Smooth muscle cell (in vitro differentiated cells): ENCODE data around the gene TUBB2B. TPM values are rescaled to one million over a fixed set of nuclear protein-coding genes. Genes with fewer than 3 reads are reported as not detected.

Source experiments
- DNase-seq: peaks from one replicate; lab custom pipeline; 2025; ENCODE audit not compliant: unreplicated experiment; lab: John Stamatoyannopoulos, UW
- H2AFZ ChIP-seq: fragments of 200-600 bp; sonication (generic); 2 replicates; pipeline ENCODE4 v1.6.0; 2016; ENCODE audit warnings: antibody characterized with exemption, low read depth, mild to moderate bottlenecking
- H3F3A ChIP-seq: fragments of 200-600 bp; sonication (generic); 2 replicates; pipeline ENCODE4 v1.6.0; 2017; ENCODE audit warnings: antibody characterized with exemption, low read depth
- H3K27ac ChIP-seq: fragments of 200-600 bp; sonication (generic); 2 replicates; pipeline ENCODE4 v1.5.1; 2016; ENCODE audit warnings: low read depth, mild to moderate bottlenecking
- H3K27me3 ChIP-seq: fragments of 200-600 bp; sonication (generic); 2 replicates; pipeline ENCODE4 v1.6.1; 2016; ENCODE audit warnings: low read depth, mild to moderate bottlenecking
- H3K36me3 ChIP-seq: fragments of 200-600 bp; sonication (generic); 2 replicates; pipeline ENCODE4 v1.5.1; 2016; ENCODE audit warnings: low read depth
- H3K4me1 ChIP-seq: fragments of 200-600 bp; sonication (generic); 2 replicates; pipeline ENCODE4 v1.5.1; 2016; ENCODE audit warnings: low read depth
- H3K4me2 ChIP-seq: fragments of 200-600 bp; sonication (generic); 2 replicates; pipeline ENCODE4 v1.6.0; 2016; ENCODE audit warnings: mild to moderate bottlenecking
- H3K4me3 ChIP-seq: fragments of 200-600 bp; sonication (generic); 2 replicates; pipeline ENCODE4 v1.5.1; 2016; ENCODE audit warnings: mild to moderate bottlenecking
- H3K79me2 ChIP-seq: fragments of 200-600 bp; sonication (generic); 2 replicates; pipeline ENCODE4 v1.6.0; 2016; ENCODE audit warnings: low read depth, mild to moderate bottlenecking
- H3K9ac ChIP-seq: fragments of 200-600 bp; sonication (generic); 2 replicates; pipeline ENCODE4 v1.6.0; 2016; ENCODE audit warnings: low read depth
- H3K9me3 ChIP-seq: fragments of 200-600 bp; sonication (generic); replicated peaks from 2 replicates; pipeline ENCODE4 v1.5.1; 2016; ENCODE audit warnings: low read depth
- H4K20me1 ChIP-seq: fragments of 200-600 bp; sonication (generic); 2 replicates; pipeline ENCODE4 v1.6.0; 2016; ENCODE audit warnings: low read depth
- WGBS: methylation state at CpG from one replicate; pipeline ENCODE4 v1.1.7; 2016; ENCODE audit warnings: low lambda C conversion rate; 5-methylcytosine and 5-hydroxymethylcytosine counted together
- polyA plus RNA-seq: library from polyadenylated mRNA; unstranded; fragments of >200 nt; fragmentation: Nextera tagmentation; extraction: Ambion mirVana; gene quantifications from 2 replicates; pipeline ENCODE4 v1.2.1, GENCODE V29; 2016
- total RNA-seq: library from RNA; depleted of rRNA; stranded (reverse); fragments of >200 nt; gene quantifications from 2 replicates; pipeline ENCODE4 v1.2.3, GENCODE V29; 2014
- TF ChIP-seq, protein P1 (sequence below): fragments of 200-600 bp; sonication (generic); IDR thresholded peaks from 2 replicates; pipeline ENCODE4 v1.5.1; 2017; ENCODE audit warnings: borderline replicate concordance, mild to moderate bottlenecking, antibody characterized with exemption; ENCODE audit not compliant: insufficient read depth, poor library complexity, severe bottlenecking

Gene TUBB2B
- total and polyA plus RNA-seq, 2 experiments from 2014 or later = 22.7 to 62.1 TPM

DNA sequence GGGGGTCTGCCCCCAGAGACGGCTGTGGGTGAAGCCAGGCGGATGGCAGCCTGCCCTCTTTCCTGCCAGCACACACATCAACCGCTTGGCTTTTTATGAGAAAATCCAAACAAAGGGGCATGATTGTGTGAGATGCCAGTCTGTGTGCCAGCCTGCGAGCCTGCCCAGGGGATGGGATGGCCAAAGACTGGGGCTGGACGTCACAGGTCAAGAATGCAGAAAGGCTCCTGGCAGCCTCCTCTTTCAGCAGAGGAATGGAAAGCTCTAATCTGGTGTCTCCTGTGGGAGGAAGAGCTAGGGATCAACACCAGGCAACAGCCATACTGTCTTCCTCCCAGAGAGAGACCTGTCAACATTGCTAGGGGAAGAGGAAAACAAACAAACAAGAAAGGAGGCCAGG lies 15.8 kb downstream of the TUBB2B start:
- Histone ChIP-seq H2AFZ (no peak overlapping the region), H3K4me1 (peaks cover 9% of the 10 kb centered on the region), H3F3A (peaks cover 29% of the 10 kb centered on the region), H4K20me1 (no peaks in the 10 kb centered on the region), H3K36me3 (no peaks in the 10 kb centered on the region), H3K79me2 (no peaks in the 10 kb centered on the region), H3K27me3 (no peaks in the 10 kb centered on the region), H3K9ac (peak overlapping the region; percentile 14), H3K27ac (no peak overlapping the region), H3K4me3 (no peak overlapping the region), H3K9me3 (no peaks in the 10 kb centered on the region), H3K4me2 (no peak overlapping the region)
- 75% methylated on average over 5 of the region's 5 CpGs for WGBS
- TF ChIP-seq, protein P1, sequence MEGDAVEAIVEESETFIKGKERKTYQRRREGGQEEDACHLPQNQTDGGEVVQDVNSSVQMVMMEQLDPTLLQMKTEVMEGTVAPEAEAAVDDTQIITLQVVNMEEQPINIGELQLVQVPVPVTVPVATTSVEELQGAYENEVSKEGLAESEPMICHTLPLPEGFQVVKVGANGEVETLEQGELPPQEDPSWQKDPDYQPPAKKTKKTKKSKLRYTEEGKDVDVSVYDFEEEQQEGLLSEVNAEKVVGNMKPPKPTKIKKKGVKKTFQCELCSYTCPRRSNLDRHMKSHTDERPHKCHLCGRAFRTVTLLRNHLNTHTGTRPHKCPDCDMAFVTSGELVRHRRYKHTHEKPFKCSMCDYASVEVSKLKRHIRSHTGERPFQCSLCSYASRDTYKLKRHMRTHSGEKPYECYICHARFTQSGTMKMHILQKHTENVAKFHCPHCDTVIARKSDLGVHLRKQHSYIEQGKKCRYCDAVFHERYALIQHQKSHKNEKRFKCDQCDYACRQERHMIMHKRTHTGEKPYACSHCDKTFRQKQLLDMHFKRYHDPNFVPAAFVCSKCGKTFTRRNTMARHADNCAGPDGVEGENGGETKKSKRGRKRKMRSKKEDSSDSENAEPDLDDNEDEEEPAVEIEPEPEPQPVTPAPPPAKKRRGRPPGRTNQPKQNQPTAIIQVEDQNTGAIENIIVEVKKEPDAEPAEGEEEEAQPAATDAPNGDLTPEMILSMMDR = no peak
- DNase-seq = no peak

GRCh38 chr6:3210024-3210610 lies 17.3 kb downstream of the TUBB2B start:
- peak overlapping the region; percentile 86 for H3K9ac ChIP-seq
- 86% methylated on average over 9 of the region's 9 CpGs for WGBS
- peaks cover 9% of the 10 kb centered on the region for H3K4me1 ChIP-seq
- peaks cover 29% of the 10 kb centered on the region for H3F3A ChIP-seq
- H2AFZ ChIP-seq = no peak overlapping the region
- no peaks in the 10 kb centered on the region for H4K20me1 ChIP-seq
- TF ChIP-seq, protein P1 = no peak
- no peak for DNase-seq
- H3K4me2 ChIP-seq = peak overlapping the region; percentile 8
- H3K9me3 ChIP-seq = no peaks in the 10 kb centered on the region
- H3K27me3 ChIP-seq = no peaks in the 10 kb centered on the region
- no peaks in the 10 kb centered on the region for H3K36me3 ChIP-seq
- H3K27ac ChIP-seq = peak overlapping the region; percentile 95
- no peaks in the 10 kb centered on the region for H3K79me2 ChIP-seq
- no peak overlapping the region for H3K4me3 ChIP-seq

GRCh38 chr6:3209114-3210023 lies 18.1 kb downstream of the TUBB2B start:
- TF ChIP-seq, protein P1 = no peak
- DNase-seq = peak; percentile 43
- H3F3A ChIP-seq = peaks cover 24% of the 10 kb centered on the region
- peaks cover 9% of the 10 kb centered on the region for H3K4me1 ChIP-seq
- H3K27me3 ChIP-seq = no peaks in the 10 kb centered on the region
- no peaks in the 10 kb centered on the region for H3K9me3 ChIP-seq
- peak overlapping the region; percentile 86 for H3K9ac ChIP-seq
- peak overlapping the region; percentile 95 for H3K27ac ChIP-seq
- no peaks in the 10 kb centered on the region for H3K36me3 ChIP-seq
- H4K20me1 ChIP-seq = no peaks in the 10 kb centered on the region
- H3K79me2 ChIP-seq = no peaks in the 10 kb centered on the region
- H2AFZ ChIP-seq = no peak overlapping the region
- 17% methylated on average over 17 of the region's 17 CpGs for WGBS
- peak overlapping the region; percentile 80 for H3K4me2 ChIP-seq
- peak overlapping the region; percentile 24 for H3K4me3 ChIP-seq

DNA sequence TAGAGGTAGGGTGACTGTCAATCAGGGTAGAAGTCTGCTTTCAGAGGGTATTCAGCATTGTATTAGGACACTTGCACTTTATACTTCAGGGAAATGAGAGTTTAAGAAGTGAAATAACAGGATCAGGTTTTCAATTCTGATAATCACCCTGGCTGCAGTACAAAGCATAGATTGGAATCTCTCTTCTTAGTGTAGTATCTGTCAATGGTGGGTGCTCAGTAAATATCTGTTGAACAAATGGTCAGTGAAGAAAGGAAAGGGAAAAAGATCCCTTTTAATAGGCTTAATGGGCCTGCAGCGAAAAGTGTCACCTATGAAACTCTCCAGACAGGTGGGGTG lies 18.7 kb downstream of the TUBB2B start:
- peak overlapping the region; percentile 80 for H3K4me2 ChIP-seq
- H3K9ac ChIP-seq = peak overlapping the region; percentile 86
- no peak overlapping the region for H2AFZ ChIP-seq
- H3K27me3 ChIP-seq = no peaks in the 10 kb centered on the region
- DNase-seq = no peak
- no peaks in the 10 kb centered on the region for H3K9me3 ChIP-seq
- peak overlapping the region; percentile 24 for H3K4me3 ChIP-seq
- WGBS = 33% methylated on average over 1 of the region's 1 CpG
- H3K36me3 ChIP-seq = no peaks in the 10 kb centered on the region
- TF ChIP-seq, protein P1 = no peak
- H3K4me1 ChIP-seq = peaks cover 9% of the 10 kb centered on the region
- no peaks in the 10 kb centered on the region for H3K79me2 ChIP-seq
- H3K27ac ChIP-seq = peak overlapping the region; percentile 95
- H4K20me1 ChIP-seq = no peaks in the 10 kb centered on the region
- H3F3A ChIP-seq = peaks cover 24% of the 10 kb centered on the region
